Astrocyte (in vitro differentiated cells and primary cell): Measurements from ENCODE around the gene PIGR.

Source experiments
- EZH2 ChIP-seq: IDR thresholded peaks from 2 replicates; pipeline ENCODE4 v1.6.1; 2012; ENCODE audit warnings: mild to moderate bottlenecking, low read length, inconsistent platforms; ENCODE audit not compliant: insufficient read depth
- TF ChIP-seq, protein P1 (sequence below): IDR thresholded peaks from 2 replicates; pipeline ENCODE4 v1.5.1; 2011; ENCODE audit warnings: low read depth, mild to moderate bottlenecking, inconsistent platforms, low read length, moderate library complexity; ENCODE audit not compliant: insufficient read depth

DNA sequence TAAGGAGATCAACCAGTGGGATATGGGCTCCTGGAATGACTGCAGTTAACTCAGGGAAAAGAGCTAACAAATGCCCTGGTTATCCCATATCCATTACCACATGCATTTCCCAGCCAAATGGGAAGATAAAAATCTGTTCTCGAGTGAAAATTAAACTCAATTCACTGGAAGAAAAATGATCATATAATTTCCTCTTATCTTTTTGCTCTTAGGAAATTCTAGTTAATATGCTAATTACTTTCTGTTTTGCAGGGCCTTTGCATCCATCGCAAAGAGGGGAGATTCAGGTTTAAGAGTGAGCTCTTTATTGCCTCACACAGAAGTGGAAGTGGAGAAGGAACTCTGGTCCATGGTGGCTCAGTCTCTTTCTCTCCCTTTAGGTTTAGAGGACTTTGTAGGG lies 52.9 kb downstream of the PIGR start:
- TF ChIP-seq, protein P1, sequence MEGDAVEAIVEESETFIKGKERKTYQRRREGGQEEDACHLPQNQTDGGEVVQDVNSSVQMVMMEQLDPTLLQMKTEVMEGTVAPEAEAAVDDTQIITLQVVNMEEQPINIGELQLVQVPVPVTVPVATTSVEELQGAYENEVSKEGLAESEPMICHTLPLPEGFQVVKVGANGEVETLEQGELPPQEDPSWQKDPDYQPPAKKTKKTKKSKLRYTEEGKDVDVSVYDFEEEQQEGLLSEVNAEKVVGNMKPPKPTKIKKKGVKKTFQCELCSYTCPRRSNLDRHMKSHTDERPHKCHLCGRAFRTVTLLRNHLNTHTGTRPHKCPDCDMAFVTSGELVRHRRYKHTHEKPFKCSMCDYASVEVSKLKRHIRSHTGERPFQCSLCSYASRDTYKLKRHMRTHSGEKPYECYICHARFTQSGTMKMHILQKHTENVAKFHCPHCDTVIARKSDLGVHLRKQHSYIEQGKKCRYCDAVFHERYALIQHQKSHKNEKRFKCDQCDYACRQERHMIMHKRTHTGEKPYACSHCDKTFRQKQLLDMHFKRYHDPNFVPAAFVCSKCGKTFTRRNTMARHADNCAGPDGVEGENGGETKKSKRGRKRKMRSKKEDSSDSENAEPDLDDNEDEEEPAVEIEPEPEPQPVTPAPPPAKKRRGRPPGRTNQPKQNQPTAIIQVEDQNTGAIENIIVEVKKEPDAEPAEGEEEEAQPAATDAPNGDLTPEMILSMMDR, result no peak
- no peak for TF ChIP-seq EZH2
